HepG2 (cell line): ENCODE data around the gene ETHE1. TPM values are rescaled to one million over a fixed set of nuclear protein-coding genes. Genes with fewer than 3 reads are reported as not detected.

Experiments used
- AFF4 ChIP-seq: sonication (generic); formaldehyde crosslinking; IDR thresholded peaks from 2 replicates; pipeline ENCODE4 v1.4.0; 2020; ENCODE audit warnings: missing genetic modification reagents
- ZBTB38 ChIP-seq: sonication (generic); formaldehyde crosslinking; IDR thresholded peaks from 2 replicates; pipeline ENCODE4 v1.5.1; 2020; ENCODE audit warnings: mild to moderate bottlenecking, missing genetic modification reagents
- polyA plus RNA-seq, 8 experiments: library from polyadenylated mRNA; depleted of rRNA in 3 of 8; stranded (reverse) in 7 of 8; unstranded in 1 of 8; fragments of >200 nt; fragmentation: Illumina TruSeq in 4 of 8; extraction: Trizol in 4 of 8; gene quantifications; 2 replicates each; pipeline versions ENCODE4 v1.2.1 to v1.2.3, GENCODE V29; 2011 to 2016; ENCODE audit warnings: low read depth in 4 of 8, missing spikeins in 1 of 8, mixed read lengths in 1 of 8; ENCODE audit not compliant: insufficient read depth in 1 of 8
- total RNA-seq, 5 experiments: library from RNA; depleted of rRNA; stranded (reverse); fragments of >200 nt; fragmentation: Illumina TruSeq; extraction: Trizol; gene quantifications; 2 replicates each; pipeline ENCODE4 v1.2.3, GENCODE V29; 2016; ENCODE audit warnings: low read depth in 1 of 5
- TF ChIP-seq, protein P1 (sequence below): sonication (generic); formaldehyde crosslinking; conservative IDR thresholded peaks from 2 replicates; pipeline ENCODE4 v1.5.0; 2020; ENCODE audit warnings: missing genetic modification reagents

Gene ETHE1
- total and polyA plus RNA-seq, 2 of the 13 experiments (the other 11 are each of a cell fraction or from before 2014, with no cell fraction given), result 32.5 to 58.4 TPM

DNA sequence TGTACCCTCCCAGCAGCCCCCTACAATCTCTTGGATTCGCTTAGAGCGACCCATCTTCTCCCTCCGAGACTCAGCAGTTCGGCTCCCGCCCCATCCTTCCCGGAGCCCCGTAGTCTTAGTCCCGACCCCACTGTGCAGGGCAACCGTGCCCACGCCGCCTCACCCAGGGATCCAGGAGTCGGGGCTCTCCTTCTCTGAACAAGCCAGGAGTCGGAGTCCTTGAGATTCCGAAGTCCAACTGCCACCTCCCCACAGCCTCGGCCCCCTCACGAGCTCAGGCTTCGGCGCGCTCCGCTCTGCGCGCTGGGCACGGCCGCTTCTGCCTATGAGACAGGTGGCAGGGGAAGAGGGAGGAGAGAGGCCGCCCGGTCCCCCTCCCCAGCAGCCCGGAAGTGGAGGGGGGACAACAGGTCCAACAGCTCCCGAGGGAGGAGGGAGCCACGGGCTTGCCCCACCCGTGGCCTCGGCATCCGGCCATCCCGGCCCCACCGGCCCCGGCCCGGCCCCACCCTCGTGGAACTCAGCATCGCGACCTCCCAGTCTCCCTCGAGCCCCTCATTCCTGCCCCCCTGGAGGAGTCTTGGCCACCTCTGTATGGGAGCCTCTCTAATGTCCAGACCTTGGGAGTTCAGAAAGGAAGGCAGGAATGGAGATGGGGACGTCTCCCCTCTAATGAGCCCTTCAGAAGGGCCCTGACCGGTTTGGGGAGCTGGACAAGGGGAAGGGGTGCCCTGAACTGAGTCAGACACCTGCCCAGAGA, 22.4 kb downstream of the ETHE1 start, which contains the start of gene PHLDB3 (continued):
- TF ChIP-seq AFF4 (no peak), ZBTB38 (CRISPR knock-in tag) (peak; percentile 49; the same call in 1 of the 2 replicates)
- TF ChIP-seq, protein P1, sequence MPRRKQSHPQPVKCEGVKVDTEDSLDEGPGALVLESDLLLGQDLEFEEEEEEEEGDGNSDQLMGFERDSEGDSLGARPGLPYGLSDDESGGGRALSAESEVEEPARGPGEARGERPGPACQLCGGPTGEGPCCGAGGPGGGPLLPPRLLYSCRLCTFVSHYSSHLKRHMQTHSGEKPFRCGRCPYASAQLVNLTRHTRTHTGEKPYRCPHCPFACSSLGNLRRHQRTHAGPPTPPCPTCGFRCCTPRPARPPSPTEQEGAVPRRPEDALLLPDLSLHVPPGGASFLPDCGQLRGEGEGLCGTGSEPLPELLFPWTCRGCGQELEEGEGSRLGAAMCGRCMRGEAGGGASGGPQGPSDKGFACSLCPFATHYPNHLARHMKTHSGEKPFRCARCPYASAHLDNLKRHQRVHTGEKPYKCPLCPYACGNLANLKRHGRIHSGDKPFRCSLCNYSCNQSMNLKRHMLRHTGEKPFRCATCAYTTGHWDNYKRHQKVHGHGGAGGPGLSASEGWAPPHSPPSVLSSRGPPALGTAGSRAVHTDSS (CRISPR knock-in tag), result no peak
